Right lobe of liver (tissue), 4 donors: ENCODE data around the gene SRD5A1.

Experiments
- CTCF ChIP-seq, 4 donors: fragments of 200-600 bp in 3 of 4; fragments of 450-650 bp in 1 of 4; IDR thresholded peaks; one replicate each; pipeline versions ENCODE4 v1.5.1 to v1.8.0; 2016 to 2022; ENCODE audit warnings: antibody characterized with exemption in 4 of 4, mild to moderate bottlenecking in 2 of 4
- POLR2A ChIP-seq: fragments of 450-650 bp; IDR thresholded peaks from one replicate; pipeline ENCODE4 v1.6.1; 2017; ENCODE audit warnings: antibody characterized with exemption, mild to moderate bottlenecking
- donor health status: DM: no; HTN: no; CAD: no.
- donor health status: DM: no; HTN: no; CAD: no.
- donor health status: DM: no; HTN: yes; CAD: no.

- TF ChIP-seq POLR2A = no peak
- no peak for TF ChIP-seq CTCF (IDR thresholded peaks at IDR 0.05)
These were observed 69.4 kb downstream of the SRD5A1 start for GRCh38 chr5:6702633-6703032.
